HT1080 (cell line): Measurements from ENCODE around the gene CFLAR. TPM values are rescaled to one million over a fixed set of nuclear protein-coding genes. Genes with fewer than 3 reads are reported as not detected.
A peak's percentile ranks its signal among the peaks of the same experiment; 100 is the strongest.
"Not testable (repeated sequence)": the region's sequence is repeated elsewhere in the genome, so short reads cannot be mapped to it uniquely, and the experiment has no call there.

Source experiments
- DNase-seq: peaks from one replicate; pipeline ENCODE4 v3.0.0-alpha.2; 2015; ENCODE audit warnings: low read depth
- polyA plus RNA-seq, 2 experiments: library from polyadenylated mRNA; depleted of rRNA; stranded (reverse); fragments of >200 nt; gene quantifications; 2 replicates each; pipeline ENCODE4 v1.2.3, GENCODE V29; 2015
- total RNA-seq: library from RNA; depleted of rRNA; stranded (reverse); fragments of >200 nt; shearing (Covaris generic); gene quantifications from 2 replicates; pipeline ENCODE4 v1.2.3, GENCODE V29; 2014; rRNA removed

CFLAR gene
- total RNA-seq: 7.4 and 10.5 TPM in 2 replicates
- 15.0 and 17.9 TPM in 2 replicates for polyA plus RNA-seq (2015; cell fraction: cytosol; rRNA removed)
- polyA plus RNA-seq (2015; cell fraction: nucleus; rRNA removed): 24.2 and 29.3 TPM in 2 replicates

DNA sequence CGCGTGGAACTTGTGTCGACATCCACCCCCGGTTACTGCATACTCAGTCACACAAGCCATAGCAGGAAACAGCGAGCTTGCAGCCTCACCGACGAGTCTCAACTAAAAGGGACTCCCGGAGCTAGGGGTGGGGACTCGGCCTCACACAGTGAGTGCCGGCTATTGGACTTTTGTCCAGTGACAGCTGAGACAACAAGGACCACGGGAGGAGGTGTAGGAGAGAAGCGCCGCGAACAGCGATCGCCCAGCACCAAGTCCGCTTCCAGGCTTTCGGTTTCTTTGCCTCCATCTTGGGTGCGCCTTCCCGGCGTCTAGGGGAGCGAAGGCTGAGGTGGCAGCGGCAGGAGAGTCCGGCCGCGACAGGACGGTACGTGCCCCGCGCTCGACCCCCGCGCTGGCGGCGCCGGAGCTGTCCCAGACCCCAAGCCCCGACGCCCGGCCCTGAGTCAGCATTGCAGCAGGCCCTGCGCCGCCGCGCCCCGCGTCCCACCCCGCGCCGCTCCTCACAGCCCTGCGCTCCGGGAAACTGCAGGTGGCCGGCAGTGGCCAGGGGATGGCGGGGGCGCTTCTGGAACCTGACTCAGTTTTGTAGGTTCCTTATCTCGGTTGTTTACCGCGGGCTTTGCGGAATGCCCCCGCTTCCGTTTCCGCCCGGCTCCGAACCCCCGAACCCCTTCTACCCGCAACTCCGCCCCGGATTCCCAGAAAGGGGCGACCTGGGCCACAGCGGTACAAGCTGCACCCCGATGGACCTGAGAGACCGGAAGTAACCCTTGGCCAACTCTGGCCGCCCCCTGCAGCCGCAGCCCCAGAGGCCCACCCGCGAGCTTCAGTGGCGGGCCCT, at the start of gene CFLAR:
CFLAR (plus strand) TSS at position 50 of the 844 bp plus-strand sequence. CDS start 13,702 bp downstream, outside the sequence.
- peak; percentile 63 for DNase-seq

DNA sequence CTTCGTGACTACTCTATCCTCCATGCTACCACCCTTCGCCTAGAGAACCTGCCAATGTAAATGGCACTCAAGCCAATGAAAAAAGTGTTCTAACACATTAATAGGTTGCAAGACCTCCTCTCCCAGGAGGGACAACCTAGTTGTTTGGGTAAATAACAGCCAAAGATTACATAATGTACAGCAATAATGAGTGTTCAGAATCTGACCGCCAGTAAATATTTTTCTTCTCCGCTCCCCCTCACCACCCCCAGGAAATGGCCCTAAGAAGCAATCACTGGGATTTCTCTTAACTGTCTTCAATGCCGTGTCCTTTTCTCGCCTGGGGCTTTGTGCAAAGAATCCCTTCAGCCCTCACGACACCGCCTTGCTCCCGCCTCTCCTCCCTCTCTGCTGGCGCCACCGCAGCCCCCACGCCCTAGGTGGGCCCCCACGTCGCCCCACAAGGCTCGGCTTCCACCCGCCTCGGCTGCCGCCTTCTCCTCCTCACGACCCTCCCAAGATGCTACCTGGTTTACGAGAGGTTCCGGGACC, 45.0 kb upstream of the CFLAR start:
- DNase-seq: no peak

DNA sequence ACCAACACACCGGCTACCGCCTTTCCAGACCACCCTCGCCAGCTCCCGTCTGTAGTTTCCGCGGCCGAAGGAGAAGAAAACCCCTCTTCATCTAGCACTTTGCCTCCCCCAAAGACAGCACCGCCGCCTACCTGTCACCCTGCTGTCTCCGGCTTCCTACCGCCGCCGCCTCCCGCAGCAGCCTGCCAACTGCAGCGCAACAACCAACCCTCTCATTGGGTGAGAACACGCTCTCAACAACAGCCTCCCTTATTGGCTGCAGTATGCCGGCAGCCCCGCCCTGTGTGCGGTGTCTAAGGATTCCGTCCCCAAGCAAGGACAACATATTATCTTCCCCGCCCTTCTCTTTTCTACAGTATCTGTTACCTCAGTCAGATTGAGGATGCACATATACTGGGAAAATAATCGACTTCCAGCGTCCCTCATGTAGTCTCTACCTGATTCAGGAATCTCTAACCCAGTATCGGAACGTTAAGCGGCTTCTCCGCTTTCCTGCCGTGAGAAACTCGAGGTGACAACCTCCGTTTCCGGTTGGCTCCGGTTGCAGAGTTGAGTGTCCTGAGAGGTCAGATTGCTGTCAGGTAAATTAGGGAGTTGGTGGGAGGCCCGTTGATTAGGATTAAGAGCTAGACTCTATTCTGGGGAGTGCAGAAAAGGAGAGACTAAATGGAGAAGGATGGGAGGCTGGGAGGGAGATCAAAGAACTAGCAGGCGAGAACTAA, 44.3 kb upstream of the CFLAR start, which contains the start of the genes HYCC2 and NDUFB3:
HYCC2 (minus strand) TSS at position 193 of the 722 bp plus-strand sequence. CDS start 47,662 bp downstream, outside the sequence.
NDUFB3 (plus strand) TSS at position 523 of the 722 bp plus-strand sequence. CDS start 6,882 bp downstream, outside the sequence.
- DNase-seq: peak; percentile 92

DNA sequence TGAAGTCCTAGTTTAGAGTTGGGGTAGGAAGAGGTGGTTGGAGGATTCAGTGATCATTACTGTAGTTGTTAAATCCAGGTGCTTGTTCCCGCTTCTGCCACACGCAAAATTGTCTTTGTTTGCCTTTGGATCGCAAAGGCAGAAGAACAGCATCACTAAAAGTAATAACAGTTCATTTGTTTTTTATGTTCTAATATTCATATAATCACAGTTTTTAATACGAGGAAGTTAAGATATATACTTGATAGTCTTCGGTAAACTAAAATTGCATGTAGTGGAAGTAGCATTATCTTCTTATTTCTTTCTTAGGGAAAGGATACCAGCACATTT, 43.8 kb upstream of the CFLAR start:
- DNase-seq: no peak

DNA sequence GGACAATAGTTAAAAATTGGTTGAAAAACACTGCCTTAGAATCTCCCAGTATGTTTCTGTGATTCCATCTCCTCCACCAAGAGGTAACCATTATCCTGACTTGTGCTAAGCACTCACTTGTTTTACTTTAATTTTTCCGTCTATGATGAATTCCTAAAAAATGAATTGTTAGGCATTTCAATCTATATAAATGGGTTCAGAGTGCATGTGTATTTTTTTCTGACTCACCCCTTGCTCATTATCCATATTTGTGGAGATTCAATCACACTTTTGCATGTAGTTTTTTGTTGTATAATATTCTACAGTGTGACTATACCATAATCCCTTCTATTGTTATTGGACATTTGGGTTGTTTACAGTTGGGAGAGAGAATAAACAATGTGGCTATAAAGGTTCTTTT, 42.9 kb upstream of the CFLAR start:
- DNase-seq: no peak

DNA sequence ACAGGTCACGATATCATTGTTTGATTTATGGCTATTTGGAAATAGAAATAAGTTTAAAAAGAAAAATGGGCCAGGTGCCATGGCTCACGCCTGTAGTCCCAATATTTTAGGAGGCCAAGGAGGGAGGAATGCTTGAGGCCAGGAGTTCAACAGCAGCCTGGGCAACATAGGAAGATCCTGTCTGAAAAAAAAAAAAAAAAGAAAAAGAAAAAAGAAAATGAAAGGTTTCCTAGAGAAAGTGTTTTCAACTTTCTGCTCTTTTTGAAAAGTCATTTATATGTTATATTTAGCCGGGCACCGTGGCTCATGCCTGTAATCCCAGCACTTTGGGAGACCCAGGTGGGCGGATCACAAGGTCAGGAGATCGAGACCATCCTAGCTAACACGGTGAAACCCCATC, 41.0 kb upstream of the CFLAR start:
- no peak for DNase-seq

DNA sequence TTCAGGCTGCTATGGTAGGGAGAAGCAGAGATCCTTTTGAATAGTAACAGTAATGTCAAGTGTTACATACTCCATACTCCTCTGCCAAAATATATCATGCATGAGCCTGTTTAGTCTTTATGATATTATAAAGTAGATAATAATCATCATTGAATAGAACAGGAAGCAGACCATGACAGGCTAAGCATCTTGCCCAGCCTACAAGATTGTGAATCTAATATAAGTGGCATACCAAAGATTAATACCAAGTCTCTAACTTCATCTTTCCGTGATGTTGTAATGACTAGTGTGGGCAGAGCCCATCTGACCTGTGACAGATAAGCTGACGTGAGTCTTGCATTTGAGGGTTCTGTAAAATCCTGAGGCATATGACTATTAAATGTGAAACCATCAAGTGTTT, 31.1 kb upstream of the CFLAR start:
- DNase-seq: no peak

DNA sequence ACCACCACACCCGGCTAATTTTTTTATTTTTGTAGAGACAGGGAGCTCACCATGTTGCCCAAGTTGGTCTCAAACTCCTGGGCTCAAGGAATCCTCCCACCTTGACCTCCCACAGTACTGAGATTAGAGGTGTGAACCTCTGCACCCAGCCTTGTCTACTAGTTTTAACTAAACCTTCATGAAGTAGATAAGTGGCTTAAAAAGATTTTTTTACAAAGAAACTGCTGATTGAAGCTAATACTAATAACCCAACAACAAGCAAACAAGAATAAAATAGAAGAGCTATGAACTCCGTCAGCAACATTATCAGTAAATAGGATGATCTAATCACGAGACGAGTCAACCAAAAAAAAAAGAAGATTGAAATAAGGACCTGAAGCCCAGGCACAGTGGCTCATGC, 25.4 kb upstream of the CFLAR start:
- no peak for DNase-seq

DNA sequence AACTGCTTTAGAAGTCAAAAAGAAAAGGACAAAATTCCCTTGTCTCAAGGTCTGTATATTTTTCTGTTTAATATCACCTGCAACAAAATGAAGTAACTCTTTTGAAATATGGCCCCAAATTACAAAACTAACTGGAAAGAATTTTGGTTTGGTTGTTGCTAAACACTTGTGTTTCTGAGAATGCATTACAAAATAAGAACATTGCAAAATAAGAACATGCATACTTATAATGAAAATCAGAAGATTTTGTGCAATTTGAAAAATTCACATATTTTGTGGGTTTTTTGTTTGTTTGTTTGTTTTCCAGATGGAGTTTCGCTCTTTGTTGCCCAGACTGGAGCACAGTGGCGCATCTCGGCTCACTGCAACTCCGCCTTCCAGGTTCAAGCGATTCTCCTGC, 22.4 kb upstream of the CFLAR start:
- DNase-seq: no peak

DNA sequence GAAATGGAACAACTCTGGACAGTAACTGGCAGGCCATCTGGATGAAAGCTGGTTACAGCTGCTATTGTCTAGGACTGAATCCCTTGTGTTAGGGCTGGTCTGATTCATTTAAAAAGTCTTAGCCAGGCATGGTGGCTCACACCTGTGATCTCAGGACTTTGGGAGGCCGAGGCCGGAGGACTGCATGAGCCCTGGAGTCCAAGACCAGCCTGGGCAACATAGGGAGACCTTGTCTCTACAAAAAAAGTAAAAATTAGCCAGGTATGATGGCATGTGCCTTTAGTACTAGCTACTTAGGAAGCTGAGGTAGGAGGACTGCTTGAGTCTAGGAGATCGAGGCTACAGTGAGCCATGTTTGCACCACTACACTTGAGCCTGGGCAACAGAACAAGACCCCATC, 15.5 kb upstream of the CFLAR start:
- no peak for DNase-seq

DNA sequence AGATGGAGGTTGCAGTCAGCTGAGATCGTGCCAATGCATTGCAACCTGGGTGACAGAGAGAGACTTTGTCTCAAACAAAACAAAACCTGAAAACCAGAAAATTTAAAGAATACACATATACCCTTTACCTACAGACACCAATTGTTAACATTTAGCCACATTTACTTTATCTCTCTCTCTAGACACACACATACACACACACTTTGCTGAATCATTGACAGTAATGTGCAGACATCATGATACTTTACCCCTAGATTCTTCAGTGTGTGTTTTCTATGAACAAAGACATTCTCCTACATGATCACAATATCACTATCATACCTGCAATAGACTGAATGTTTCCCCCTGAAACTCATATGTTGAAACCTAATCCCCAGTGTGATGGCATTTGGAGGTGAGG, 10.2 kb upstream of the CFLAR start:
- no peak for DNase-seq

DNA sequence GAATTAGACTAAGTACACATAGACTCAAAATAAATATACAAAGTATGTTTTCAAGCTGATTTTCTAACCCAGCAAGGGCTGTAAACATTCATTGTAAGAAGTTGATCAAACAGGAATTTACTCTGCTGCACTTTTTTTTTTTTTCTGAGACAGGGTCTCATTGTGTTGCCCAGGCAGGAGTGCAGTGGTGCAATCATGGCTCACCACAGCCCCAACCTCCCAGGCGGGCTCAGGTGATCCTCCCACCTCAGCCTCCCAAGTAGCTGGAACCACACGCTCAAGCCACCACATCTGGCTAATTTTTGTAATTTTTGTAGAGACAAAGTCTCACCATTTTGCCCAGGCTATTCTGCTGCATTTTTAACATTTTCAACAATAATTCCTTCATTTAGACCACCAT, 8.3 kb upstream of the CFLAR start:
- DNase-seq: no peak

DNA sequence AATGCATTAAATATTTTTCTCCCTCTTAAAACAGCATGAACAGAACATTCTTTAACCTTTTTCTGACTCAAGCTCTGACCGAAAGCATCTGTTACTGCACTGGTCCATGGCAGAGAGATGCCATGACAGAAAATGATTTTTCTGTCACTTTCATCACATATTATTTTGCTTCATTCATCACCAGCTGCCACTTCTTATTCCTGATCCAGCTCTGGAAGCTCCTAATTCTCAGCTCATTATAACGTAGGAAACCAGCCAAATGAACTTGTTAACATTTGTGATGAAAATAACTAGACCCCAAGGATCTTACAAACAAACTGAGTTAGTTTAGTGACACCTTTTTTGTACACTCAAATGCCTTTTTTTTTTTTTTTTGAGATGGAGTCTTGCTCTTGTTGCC, 7.6 kb upstream of the CFLAR start:
- DNase-seq: no peak

DNA sequence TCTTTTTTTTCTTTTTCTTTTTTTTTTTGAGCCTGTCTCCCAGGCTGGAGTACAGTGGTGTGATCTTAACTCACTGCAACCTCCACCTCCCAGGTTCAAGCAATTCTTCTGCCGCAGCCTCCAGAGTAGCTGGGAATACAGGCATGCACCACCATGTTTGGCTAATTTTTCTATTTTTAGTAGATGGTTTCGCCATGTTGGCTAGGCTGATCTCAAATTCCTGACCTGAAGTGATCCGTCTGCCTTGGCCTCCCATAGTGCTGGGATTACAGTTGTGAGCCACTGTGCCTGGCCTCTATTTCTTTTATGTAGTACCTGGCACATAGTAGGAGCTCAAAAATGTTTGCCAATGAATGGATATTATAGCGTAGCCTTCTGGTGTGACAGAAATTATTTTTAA, 6.8 kb upstream of the CFLAR start:
- DNase-seq: no peak

DNA sequence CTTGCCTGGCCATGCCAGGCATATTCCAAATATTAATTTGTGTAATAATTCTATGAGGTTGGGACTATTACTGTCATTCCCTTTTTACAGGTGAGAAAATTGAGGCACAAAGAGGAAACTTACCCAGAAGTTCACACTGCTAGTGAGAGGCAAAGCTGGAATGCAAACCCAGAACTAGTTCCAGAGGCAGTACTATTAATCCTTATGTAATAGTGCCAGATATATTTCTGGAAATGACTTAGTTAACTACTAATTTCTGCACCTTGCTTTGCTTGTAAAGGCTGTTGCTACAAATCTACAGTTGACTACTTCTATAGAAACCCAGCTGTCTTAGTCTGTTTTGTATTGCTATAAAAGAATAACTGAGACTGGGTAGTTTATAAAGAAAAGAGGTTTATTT, 5.3 kb upstream of the CFLAR start:
- no peak for DNase-seq

DNA sequence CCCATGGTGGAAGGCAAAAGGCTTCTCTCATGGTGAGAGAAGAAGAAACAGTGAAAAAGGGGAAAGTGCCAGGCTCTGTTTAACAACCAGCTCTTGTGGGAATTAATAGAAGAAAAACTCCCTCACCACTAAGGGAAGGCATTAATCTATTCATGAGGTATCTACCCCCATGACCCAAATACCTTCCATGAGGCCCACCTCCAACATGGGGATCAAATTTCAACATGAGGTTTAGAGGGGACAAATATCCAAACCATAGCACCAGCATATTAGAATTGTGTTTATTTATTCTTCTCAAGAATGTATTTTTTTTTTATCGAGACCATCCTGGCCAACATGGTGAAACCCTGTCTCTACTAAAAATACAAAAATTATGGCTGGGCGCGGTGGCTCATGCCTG, 4.9 kb upstream of the CFLAR start:
- DNase-seq: no peak

DNA sequence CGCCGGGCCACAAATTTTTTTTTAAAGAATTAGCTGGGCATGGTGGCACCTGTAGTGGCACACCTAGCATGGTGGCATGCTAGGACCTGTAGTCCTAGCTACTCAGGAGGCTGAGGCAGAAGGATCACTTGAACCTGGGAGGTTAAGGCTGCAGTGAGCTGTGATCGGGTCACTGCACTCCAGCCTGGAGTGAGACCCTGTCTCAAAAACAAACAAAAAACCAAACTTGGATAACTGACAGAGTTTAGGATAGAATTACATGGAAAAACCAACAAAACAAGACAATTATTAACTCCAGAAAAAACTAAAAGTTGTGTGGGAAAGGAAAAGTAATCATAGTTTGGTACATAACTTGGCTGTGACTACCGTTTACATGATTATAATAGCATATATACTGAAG, 1.6 kb upstream of the CFLAR start:
- no peak for DNase-seq

DNA sequence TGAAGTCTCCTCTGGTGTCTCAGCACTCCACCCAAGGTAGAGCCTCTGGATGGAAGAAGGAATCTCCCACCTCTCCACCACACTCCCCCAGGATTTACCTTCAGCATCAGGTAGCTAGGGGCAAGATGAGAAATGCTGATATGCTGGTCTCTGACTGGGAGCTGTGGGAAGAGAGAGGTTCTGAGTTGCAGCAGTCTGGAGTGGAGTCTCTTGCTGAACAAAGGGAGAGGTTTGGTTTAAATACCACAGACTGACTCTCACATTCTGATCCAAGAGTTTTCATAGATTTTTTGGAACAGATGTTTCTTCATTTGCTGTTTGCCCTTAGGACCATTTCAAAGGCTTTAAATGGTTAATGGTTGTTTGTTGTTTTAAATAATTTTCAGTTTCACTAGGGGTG, 1.1 kb upstream of the CFLAR start:
- no peak for DNase-seq

DNA sequence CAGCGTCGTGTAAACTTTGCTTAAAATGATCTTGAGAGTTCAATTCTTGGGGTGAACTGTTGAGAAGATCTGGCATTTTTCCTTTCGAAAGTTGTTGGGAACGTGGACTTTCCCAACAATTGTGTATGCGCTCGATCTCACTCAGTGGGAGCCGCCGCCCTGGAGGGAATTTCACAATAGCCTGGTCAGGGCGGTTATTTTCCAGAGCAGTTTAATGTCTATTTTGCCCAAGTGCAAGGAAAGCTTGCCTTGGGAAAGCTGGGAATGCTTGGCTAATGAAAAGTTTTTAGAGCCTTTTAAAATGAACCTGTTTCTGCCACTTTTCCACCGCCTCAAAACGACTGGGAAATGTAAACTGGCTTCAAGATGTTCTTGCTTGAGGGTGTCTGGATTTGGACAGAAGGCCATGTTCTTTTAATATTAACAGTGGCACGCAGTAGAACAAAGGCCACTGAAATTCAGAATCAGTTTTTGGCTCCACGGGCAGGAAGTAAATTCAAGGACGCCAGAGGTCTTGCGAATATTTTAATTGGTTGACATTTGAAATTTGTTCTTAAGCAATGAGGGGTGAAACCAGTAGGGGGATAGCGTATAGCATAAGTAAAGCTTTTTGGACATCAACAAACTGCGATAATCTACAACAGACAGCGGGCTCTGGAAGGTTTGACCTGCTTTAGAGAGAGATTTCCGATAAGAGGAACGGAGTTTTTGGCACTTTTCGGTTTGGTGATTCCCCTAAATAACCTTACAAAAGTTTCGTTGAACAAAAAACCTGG, 1.2 kb downstream of the CFLAR start:
- peak; percentile 41 for DNase-seq

DNA sequence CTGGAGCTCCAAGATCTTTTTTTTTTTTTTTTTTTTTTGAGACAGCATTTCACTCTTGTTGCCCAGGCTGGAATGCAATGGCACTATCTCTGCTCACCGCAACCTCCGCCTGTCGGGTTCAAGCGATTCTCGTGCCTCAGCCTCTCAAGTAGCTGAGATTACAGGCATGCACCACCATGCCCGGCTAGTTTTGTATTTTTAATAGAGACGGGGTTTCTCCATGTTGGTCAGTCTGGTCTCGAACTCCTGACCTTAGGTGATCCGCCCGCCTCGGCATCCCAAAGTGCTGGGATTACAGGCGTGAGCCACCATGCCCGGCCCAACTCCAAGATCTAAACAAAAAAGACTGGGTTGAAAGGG, 1.8 kb downstream of the CFLAR start:
- not testable (repeated sequence) for DNase-seq
